GM18505 (cell line): Measurements from ENCODE around the gene TMPRSS12.
"Not testable (repeated sequence)": the region's sequence is repeated elsewhere in the genome, so short reads cannot be mapped to it uniquely, and the experiment has no call there.

Source experiments
- ATAC-seq: cut with Tn5 transposase; IDR thresholded peaks from one replicate; pipeline ENCODE4 v1.9.1; 2021; ENCODE audit not compliant: unreplicated experiment
- POLR2A ChIP-seq: IDR thresholded peaks from 4 replicates; pipeline ENCODE4 v1.6.1; 2011; ENCODE audit warnings: borderline replicate concordance; ENCODE audit not compliant: insufficient read depth, insufficient read length; ENCODE audit errors: extremely low read depth

Gene TMPRSS12

GRCh38 chr12:50927356-50927755 is 84.6 kb downstream of the TMPRSS12 start:
- no peak for TF ChIP-seq POLR2A
- ATAC-seq, result no peak

DNA sequence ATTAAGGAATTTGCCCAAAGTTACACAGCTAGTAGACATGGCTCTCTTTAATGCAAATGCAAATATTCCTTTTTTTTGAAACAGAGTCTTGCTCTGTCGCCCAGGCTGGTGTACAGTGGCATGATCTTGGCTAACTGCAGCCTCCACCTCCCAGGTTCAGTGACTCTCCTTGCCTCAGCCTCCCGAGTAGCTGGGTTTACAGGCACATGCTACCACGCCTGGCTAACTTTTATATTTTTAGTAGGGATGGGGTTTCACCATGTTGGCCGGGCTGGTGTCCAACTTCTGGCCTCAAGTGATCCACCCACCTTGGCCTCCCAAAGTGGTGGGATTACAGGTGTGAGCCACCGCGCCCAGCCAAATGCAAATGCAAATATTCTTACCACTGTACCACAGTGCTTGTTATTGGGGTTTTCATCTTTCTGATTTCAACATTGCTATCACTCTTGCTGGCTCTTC is 85.1 kb downstream of the TMPRSS12 start:
- TF ChIP-seq POLR2A, result no peak
- no peak for ATAC-seq

DNA sequence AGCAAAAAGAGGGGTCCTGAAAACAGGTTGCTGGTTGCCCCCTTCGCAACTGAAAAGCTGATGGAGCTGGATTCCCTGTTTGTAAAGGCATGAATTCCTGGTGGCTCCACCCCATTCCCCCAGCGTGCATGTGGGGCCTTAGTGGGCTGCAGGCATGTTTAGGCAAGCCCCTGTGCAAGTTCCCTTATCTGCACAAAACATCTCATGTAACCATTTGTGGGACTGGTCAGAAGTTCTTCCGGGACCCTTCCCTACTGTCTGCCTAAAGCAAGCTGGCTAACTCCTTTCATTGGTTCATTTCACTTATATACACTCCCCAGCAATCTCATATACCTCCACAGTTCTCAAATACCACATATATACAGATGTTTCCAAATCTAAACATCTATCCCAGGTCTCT is 85.7 kb downstream of the TMPRSS12 start:
- TF ChIP-seq POLR2A, result no peak
- ATAC-seq, result no peak

DNA sequence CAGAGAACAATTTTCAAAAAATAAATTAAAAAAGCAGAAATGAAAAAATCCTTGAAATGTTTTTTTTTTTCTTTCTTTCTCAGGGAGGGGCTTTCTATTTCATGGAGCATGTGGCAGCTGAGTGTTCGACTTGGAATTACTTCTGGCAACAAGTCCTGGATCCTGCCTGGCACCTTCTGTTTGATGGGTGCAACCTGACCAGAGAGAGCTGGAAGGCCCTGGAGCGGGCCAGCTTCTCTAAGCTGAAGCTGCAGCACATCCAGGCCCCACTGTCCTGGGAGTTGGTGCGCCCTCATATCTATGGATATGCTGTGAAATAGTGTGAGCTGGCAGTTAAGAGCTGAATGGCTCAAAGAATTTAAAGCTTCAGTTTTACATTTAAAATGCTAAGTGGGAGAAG is 87.1 kb downstream of the TMPRSS12 start:
- no peak for TF ChIP-seq POLR2A

DNA sequence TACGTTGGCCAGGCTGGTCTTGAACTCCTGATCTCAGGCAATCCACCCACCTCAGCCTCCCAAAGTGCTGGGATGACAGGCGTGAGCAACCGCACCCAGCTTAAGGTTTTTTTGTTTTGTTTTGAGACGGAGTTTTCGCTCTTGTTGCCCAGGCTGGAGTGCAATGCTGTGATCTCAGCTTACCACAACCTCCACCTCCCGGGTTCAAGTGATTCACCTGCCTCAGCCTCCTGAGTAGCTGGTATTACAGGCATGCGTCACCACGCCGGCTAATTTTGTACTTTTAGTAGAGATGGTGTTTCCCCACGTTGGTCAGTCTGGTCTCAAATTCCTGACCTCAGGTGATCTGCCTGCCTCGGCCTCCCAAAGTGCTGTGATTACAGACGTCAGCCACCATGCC is 87.8 kb downstream of the TMPRSS12 start:
- not testable (repeated sequence) for ATAC-seq

More for the DNA sequence above, 87.1 kb downstream of the TMPRSS12 start:
- ATAC-seq, result no peak

DNA sequence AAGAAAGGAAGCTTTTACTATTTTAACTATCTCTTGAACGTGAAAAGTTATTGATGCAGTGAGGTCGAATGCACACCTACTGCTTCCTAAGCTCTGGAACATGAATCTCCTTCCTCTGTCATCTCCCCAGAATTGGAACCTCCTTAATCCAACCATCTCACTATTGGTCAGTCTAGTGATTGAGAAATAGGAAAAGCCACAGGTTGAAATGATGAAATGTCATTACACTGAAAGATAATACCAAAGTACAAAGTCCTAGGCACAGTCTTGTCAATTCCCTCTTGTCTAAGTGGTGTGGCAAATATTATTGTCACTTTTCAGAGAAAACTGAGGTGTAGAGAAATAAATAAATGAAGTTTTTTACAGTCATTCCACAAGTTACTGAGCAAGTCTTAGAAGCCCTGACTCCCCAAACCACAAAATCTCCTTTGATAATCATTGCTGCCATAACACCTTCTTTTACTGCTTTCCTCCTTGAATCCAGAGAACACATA is 90.1 kb downstream of the TMPRSS12 start:
- no peak for TF ChIP-seq POLR2A
- ATAC-seq, result no peak

DNA sequence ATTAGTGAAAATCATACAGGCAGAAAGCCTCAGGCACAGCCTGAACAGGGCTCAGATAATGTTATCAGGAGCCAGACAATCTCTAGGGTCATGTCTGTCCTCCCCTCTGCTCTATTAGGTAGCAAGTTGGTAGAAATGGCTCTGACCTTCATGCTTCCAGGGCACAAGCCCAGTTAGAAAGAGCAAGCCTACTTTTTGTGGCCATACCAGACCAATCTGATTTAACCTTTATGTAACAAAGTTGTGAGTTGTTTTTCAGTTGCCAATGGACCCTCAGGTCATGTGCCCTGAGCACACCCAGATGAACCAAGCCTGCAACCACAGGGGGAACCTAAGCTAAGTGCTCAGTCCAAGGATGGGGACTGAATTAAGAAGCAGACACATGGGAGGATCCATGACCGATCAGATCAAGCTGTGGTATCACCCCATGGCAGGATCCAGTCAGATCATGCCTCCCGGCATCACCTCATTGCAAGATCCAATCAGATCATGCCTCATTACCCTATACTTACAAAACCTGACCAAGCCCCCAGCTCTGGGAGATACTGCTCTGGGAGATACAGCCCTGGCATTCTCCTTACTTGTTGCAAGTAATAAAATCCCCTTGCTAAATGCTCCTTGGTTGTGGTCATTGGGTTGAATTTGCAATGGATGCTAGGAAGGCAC is 90.9 kb downstream of the TMPRSS12 start:
- ATAC-seq, result no peak
- no peak for TF ChIP-seq POLR2A

GRCh38 chr12:50934371-50934851 is 91.7 kb downstream of the TMPRSS12 start:
- ATAC-seq, result no peak
- TF ChIP-seq POLR2A, result no peak

- no peak for ATAC-seq
- TF ChIP-seq POLR2A, result no peak
Observed at GRCh38 chr12:50934981-50935807, 92.5 kb downstream of the TMPRSS12 start.

GRCh38 chr12:50936821-50937530 is 94.2 kb downstream of the TMPRSS12 start:
- ATAC-seq, result no peak
- TF ChIP-seq POLR2A, result no peak
